HG03280 (cell line): Measurements from ENCODE around the gene UBASH3A.

Experiments used
- ATAC-seq: cut with Tn5 transposase; IDR thresholded peaks from one replicate; pipeline ENCODE4 v1.9.1; 2021; ENCODE audit warnings: mild to moderate bottlenecking, moderate library complexity; ENCODE audit not compliant: unreplicated experiment

UBASH3A gene

DNA sequence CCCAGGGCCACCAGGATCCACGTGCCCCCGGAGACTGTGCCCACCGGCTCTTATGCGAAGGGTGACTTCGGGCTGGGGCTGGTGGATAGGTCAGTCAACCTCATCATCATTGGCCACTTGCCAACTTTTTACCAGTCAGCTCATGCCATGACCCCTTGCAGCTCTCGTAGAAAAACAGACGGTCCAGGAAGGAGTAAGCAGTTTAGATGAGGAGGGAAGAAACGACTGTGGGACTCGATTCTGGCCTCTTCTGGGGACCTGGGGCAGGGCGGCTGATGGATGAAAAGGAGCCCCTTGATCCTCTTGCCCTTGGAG is 41.0 kb downstream of the UBASH3A start:
- ATAC-seq, result no peak

DNA sequence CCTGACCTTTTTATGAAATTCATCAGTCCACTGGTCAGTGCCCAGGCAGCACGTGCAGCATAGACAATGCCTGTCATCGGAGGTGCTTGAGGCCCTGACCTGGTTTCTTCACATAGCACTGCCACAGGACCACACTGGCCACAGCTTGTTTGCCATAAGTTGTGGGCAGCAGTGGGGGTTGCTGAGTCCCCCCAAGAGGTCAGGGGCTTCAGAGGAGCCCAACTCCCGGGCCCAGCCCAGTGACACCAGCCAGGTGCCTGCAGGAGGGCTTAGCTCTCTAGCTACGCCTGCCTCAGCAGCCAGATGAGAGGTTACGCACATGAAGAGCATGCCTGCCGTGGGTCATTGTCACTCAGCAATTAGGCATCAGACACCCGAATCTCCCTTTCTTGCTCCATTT is 41.6 kb downstream of the UBASH3A start:
- ATAC-seq, result no peak

DNA sequence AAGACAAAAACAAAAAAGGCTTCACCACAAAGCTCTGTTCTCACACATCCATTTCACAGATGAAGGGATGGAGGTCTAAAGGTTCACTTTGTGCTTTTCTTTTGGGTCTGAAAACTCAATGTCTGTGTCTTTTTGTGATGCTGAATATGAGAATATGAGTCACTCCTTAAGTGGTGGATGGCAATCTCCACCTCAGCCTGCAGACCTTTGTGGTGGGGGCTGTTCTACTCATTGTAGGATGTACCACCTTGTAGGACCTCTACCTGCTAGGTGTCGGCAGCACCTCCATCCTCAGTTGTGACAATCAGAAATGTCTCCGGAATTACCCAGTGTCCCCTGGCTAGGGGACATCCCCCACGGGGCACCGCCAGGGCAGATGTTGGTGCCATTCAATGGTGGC is 42.8 kb downstream of the UBASH3A start:
- no peak for ATAC-seq

DNA sequence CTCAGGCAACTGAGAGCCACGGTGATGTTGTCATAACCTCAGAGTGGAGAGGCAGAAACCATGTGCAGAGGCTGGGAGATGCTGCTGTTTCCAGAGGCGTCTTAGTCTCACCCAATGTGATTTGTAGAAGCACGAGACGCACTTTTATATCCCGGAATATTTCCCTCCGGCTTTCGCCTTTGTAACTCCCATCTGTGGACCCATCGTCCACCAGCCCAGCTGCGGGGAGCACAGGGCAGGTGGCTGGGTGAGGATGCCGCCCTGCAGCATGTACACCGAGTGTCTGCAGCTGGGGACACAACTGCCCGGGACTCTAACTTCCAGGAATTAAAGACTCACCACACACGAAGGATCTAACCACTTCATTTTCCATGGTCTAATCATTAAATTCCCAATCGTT is 43.5 kb downstream of the UBASH3A start:
- ATAC-seq, result no peak

DNA sequence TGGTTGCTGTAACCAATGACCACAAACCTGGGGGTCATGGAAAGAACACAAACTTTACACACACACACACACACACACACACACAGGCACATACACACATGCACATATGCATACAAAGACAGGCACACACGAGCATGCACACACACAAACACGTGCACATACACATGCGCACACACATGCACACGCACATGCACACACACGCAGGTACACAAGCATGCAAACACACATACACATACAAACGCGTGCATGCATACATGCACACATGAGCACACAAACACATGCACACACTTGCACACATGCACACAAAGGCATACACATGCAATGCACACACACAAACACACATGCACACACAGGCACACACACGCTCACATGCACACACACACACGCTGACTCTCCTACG is 44.0 kb downstream of the UBASH3A start:
- no peak for ATAC-seq

DNA sequence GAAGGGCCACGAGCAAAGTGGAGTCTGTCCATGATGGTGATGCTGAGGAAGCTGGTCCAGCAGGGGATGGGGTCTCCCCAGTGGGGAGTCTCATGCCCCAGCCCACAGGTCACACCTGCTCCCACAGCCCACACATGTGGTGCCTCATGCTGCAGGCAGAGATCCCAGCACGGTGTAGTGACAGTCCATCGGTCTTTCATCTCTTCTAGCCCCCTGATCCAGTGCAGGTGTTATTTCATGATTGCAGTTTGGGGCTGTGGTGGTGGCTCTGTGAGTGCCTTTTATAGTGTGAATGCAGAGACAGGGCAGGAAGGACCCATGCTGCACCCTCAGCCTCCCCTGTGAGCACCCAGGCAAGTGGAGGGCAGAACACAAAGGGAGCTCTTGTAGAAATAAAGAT is 45.0 kb downstream of the UBASH3A start:
- no peak for ATAC-seq

DNA sequence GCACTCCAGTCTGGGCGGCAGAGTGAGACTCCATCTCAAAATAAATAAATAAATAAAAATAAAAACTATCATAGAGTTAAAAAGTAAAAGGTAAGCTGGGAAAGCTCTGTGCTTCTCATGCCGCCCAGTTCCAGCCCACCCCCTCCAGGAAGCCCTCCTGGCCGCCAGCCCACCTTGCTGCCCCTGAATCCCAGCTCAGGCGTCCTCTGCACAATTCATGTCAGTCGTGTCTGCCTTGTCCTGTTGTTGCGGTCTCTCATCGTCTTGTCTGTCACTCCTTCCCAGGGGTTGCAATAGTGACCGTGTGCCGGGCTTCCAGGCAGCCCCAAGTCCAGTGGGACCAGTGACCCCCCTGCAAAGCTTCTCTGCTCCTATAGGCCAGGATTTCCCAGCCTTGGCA is 48.2 kb downstream of the UBASH3A start:
- ATAC-seq, result no peak

DNA sequence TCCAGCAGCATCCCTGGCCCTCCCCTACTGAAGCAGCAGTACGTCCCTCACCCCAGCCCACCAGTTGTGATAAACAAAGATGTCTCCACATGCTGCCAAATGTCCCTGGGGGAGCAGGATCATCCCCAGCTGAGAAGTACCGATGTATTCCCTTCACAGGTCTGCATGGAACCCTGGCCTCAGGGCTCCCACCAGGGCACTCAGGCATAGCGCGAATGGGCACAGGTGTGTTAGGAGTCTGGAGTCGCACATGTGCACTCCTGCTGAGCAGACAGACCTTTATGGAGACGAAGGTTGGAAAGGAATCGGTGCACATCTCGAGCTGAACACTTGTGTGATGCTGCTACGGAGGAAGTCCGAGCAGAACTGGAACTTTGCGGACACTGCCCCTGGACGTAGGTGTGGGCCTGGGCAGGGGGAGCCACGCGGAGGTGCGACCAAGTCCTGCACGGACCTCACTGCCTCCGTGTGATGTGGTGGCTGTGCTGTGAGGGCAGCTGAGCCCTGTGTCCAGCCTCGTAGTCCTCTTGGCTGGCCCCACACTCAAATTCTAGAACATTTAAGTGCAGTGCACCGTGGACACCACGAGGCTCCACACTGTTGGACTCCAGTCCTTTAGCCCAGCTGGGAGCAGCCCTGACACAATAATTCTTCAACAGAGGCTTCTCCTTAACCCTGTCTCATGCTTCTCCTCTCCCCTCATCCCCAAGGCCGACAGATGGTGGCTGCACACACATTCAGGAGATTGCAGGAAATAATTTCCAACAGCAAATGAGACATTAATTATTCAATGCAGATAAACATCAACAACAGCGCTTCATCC is 48.9 kb downstream of the UBASH3A start:
- no peak for ATAC-seq

DNA sequence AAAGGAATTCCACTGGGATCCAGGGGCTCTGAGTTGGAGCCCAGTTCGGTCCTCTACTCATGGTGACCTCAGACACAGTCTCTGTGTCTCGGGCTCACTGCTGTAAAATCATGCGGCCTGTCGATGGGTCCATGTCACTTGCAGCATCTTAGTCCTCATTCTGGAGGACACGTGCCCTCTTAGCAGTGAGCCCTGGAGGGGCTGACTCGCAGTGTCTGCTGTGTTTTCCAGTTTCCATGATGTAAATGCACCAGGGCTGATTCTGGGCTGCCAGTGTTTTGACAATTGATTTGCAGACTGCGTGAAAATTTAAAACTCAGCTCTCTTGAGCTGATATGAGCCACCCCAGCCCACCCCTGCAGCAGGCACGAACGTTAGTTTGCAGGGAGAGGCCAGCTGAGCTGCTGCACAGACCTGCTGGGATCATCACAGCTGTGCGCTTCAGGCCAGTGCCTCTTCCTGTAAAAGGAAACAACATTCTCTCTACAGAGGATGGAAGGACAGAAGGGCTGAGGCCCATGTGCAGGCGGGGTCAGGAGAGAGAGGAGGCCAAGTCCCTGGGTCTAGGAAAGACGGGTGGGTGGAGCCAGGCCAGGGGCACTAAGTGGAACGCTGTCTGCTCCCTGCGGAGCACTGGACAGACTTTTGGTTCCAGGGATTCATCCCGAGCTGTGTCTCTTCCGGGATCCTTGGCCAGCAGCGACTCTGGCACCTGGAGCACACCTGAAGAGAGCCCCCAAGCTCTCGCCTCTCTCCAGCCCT is 49.7 kb downstream of the UBASH3A start:
- ATAC-seq, result no peak

DNA sequence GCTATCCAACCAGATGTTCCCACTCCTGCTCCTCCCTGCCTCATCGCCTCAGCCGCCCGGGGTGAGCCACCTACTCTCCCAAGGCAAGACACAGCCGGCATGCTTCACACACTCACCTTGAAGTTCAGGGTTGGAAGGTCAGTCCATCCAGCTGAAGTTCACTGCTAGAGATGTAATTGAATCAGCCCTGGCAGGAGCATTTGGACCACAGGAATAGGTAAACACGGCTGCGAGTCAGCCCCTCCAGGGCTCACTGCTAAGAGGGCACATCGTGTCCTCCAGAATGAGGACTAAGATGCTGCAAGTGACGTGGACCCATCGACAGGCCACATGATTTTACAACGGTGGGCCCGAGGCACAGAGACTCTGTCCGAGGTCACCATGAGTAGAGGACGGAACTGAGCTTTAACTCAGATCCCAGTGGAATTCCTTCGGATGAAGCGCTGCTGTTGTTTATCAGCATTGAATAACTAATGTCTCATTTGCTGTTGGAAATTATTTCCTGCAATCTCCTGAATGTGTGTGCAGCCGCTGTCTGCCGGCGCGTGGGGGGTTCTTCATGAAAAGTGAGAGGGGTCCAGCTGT is 50.4 kb downstream of the UBASH3A start:
- ATAC-seq, result no peak

DNA sequence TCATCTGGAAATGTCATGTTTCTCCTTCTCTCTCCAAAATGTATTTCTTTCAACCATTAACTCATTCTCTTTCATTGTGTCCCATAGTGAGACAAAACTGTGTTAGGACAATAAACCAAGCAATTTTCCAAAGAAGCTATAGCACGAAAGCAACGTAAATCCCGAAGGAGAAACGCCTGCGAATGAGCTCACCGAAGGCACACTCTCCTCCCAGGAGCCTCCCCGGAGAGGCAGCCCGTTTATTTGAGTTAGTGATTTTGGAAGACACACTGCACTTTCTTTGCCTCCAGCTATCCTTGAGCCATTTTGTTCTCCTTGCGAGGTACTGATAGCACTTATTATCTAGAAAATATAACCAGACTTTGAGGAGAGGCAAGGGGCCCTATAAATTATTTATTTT is 51.1 kb downstream of the UBASH3A start:
- no peak for ATAC-seq

DNA sequence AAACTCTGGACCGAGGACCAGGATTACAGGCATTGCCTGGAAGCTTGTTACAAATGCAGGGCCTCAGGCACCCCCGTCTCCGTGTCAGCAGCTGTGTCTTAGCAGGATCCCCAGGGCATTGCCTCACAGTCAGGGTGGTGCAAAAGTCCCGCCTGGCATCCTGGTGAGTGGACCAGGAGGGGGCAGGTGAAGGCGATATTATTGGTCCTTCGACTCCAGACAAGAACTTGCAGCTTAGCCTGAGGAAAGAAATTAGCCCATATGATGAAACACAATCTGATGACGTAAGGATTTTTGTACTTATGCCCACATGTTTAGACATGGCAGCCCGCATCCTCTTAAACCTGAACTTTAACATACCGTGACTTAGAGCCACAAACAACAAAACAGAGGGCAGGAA is 51.5 kb downstream of the UBASH3A start:
- no peak for ATAC-seq

DNA sequence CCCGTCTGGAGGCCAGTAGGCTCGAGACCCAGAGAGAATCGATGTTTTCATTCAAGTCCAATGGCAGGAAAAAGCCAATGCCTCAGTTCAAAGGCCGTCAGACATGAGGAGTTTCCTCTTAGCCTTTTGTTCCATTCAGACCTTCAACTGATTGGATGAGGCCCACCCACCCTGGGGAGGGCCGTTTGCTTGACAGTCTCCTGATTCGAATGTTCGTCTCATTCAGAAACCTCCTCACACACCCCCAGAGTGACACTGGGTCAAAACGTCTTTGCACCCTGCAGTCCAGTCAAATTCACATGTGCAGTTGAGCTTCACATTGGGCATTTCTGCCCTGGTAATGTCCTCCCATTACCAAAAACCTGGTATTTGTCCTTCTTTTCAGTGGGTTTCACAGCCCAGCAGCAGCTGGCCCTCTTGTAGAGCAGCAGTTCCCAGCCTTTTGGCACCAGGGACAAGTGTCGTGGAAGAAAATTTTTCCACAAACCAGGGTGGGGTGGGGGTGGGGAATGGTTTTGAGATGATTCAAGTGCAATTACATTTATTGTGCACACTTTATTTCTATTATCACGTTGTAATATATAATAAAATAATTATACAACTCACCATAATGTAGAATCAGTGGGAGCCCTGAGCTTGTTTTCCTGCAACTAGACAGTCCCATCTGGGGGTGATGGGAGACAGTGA is 52.2 kb downstream of the UBASH3A start:
- no peak for ATAC-seq

DNA sequence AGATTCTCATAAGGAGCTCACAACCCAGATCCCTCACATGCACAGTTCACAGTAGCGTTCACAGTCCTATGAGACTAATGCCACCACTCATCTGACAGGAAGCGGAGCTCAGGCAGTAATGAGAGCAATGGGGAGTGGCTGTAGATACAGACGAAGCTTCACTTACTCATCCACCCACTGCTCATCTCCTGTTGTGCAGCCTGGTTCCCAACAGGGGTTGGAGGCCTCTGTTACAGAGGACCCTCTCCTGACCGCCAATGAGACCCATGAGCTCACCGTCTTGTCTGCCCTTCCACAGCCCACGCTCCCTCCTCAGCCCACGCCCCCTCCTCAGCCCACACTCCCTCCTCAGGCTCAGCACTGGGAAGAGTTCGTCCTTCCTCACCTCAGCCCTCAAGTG is 52.8 kb downstream of the UBASH3A start:
- no peak for ATAC-seq

DNA sequence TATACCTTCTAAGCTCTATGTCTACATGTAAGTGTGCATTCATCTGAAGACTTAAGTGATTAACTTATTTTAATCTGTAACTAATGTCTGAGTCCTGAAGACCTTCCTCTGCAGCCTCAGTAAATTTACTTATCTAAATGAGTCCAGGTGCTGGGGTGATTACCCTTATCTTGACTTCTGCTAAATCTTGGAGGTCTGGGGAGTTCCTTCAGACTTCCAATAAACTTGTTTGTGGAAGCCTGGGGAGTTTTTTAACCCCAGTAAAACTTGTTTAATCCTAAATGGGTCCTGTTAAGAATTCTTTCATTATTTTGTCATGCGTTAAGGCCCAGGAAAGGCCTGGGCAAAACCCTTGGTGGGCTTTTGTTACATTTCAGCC is 55.4 kb downstream of the UBASH3A start:
- ATAC-seq, result no peak

DNA sequence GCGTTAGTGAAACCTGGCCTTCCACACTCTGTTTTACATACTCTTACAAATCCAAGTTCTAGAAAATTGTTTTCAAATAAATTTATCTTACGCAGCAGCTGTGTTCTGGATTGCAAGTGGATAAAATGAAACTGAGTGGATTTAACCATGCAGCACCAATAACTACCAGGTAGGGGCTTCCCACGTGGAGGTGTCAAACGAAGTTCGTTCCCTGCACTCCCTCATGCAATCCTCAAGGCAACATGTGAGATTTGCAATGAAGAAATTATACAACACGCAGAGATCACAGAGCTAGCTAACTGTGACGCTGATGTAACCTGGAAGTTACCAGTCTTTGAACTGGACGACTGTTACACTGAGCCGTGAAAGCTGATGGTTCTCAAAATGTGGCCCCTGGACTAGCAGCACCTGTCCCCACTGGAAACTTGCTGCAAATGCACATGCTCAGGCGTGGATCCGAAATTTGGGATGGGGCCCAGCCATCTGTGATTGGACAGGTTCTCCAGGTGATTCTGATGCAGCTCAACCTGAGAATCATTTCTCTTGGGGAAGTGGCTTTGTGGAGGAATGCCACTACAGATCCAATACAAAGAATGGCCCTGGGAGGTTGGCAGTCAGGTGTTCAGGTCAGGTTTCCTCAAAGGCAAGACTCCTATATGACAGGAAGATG is 56.0 kb downstream of the UBASH3A start:
- ATAC-seq, result no peak

DNA sequence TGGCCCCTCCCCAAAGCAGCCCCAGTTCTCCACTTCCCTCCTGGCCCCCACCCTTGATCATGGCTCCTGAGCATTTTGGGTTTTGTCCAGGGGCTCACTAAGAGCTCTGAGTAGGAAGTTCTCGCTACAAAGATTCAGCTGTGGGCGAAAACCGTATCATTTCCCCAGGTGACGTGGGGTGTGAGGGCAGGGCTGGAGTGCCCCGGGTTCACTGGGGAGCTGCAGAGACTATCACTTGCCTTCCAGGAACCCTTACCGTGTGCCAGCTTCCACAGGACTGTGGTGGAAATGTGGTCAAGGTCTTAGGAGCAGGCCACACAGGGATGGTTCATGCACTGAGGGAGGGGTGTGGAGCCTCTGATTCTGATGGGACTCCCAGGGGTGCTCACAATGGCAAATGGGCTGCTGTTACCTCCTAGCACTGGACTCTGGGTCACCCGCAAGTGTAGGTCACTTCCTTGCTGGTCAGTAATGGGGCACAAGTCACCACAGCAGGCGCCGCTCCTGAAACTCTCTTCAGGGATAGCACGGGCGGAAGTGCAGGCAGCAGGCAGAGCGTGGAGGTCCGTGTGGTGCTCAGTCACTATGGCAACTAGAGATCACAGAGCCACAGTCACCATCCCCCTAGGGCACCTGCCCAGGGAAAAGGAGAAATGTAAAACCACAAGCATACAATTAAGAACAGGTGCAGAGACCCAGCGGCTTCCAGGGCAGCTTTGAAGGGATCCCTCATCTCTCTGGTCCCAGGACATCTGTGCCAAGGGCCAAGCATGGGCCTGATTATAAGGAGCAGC is 56.9 kb downstream of the UBASH3A start:
- no peak for ATAC-seq

DNA sequence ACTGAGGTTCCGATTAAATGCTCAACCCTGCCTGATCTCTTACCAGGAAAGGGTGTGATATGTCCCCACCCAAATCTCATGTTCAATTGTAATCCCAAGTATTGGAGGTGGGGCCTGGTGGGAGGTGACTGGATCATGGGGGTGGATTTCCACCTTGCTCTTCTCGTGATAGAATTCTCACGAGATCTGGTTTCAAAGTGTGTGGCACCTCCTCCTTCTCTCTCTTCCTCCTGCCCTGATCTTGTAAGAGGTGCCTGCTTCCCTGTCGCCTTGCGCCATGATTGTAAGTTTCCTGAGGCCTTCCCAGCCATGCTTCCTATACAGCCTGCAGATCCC is 57.5 kb downstream of the UBASH3A start:
- ATAC-seq, result no peak

DNA sequence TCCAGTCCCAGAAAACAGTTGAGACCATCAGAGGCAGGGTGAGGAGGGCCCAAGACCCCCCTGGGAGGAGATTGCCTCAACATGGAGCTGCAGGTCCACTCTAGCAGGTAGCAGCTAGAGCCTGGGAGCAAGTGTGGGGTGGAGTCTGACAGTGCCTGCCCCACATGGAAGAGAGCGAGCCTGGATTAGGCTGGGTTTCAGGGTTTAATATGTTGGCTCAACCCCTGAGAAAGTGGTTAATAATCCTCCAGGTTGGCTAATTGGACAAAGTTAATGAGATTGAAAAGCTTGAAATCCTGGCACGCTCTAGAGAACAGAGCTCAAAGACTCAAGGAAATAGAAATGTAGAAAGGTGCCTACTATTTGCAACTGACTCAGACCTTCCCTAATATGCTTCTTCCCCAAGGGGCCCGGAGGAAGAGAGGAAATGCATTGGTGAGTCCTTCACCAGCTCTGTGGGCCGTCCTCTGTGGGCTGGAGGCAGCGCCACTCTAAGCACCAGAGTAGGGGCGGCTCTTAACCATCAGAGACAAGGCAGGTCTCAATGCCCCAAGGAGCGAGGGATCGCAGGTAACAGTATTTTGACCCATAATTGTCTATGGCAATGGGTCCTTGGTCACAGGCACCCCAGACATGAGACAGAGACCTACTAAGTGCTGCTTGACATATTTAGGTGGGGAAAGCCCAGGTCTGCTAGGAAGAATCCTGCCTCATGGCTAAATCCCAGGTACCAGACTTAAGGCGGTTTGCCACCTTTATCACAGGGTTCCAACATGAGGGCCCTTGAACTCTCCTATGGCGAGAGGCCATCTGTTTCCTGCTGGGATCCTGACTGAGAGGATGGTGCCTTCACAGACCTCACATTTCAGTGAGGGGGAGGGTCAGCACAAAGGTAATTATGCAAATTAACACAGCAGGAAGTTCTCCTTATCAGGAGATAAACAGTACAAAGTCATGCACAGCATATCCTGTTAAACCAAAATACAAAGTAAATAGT is 58.5 kb downstream of the UBASH3A start:
- ATAC-seq, result no peak
